ENCODE results near the gene NRIP1.

Gene NRIP1

DNA sequence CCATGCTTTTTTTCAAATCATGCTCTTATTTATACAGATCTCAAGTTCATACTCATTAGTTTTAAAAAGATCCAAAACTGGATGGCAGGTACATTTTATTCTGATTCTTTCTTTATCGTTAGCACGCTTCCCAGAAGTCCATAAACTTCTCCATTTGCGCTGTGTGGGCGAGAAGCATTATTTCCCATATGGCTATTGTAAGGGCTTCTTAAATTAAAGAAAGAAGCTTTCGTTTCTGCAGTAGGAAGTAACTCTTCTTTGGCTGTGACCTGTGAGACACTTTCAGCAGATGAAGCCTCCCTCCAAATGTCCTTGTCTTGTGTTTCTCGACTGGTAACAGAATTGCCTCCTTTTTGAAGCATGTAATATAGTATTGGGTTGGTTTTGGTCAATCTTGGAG, 100.2 kb downstream of the NRIP1 start:
- TF ChIP-seq Cebpa-rat (IDR thresholded peaks at IDR 0.05): no peak
- peaks cover 66% of the 10 kb centered on the region for H3K36me3 ChIP-seq
- no peak overlapping the region for H3K4me3 ChIP-seq
- H3K4me1 ChIP-seq: peaks cover 35% of the 10 kb centered on the region; the same call in 1 of the 2 replicates
- no peak overlapping the region for H3K4me2 ChIP-seq
- no peaks in the 10 kb centered on the region for H3K9me3 ChIP-seq
- H3K27me3 ChIP-seq: no peaks in the 10 kb centered on the region
- H3K27ac ChIP-seq: no peak overlapping the region
- peaks cover 100% of the 10 kb centered on the region for H4K20me1 ChIP-seq
- H3K9ac ChIP-seq: no peak overlapping the region

DNA sequence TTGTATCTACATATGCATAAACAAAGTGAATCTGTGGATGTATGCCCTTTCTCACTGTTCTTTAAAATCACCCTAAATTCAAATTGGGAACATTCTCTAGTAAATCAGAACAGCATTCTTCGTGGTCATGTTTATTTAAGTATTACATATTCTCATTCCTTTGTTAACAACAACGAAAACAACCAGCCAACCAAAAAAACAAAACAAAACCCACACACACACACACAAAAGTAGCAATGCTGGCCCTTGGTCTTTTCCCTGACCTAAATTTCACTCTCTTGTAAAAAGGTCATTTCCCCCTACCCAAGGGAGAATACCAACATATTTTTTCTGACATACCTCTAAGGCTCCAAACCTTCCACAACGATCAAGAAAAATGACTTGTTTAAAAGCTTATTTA, 102.6 kb downstream of the NRIP1 start:
- Histone ChIP-seq H3K4me2 (no peak overlapping the region), H3K9ac (no peak overlapping the region), H3K9me3 (no peaks in the 10 kb centered on the region), H3K4me3 (no peak overlapping the region), H3K27ac (no peak overlapping the region), H3K36me3 (peaks cover 42% of the 10 kb centered on the region), H3K4me1 (peaks cover 20% of the 10 kb centered on the region; the same call in 1 of the 2 replicates), H3K27me3 (no peaks in the 10 kb centered on the region), H4K20me1 (peaks cover 100% of the 10 kb centered on the region)
- TF ChIP-seq Cebpa-rat (IDR thresholded peaks at IDR 0.05): no peak

DNA sequence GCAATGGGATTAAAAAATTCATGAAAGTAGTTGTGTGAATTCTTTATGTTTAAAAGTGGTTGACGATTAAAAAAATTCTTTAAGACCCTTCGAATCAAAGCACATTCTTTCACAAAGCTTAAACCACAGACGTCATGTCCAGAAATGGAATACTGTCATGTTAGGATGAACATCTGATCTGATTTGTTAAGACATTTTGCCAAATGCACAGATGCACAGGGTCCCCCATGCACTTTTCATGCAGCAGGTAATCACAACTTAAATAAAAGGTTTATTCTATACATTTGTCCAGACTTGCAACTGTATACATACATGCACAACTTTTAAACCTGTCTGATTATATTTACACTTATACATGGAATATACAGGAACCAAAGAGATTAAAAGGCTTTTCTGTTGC, 103.3 kb downstream of the NRIP1 start:
- 0 out of 2 replicates have a peak, but pooled peaks cover 13% of the 10 kb centered on the region for H3K4me1 ChIP-seq
- peaks cover 100% of the 10 kb centered on the region for H4K20me1 ChIP-seq
- H3K9me3 ChIP-seq: no peaks in the 10 kb centered on the region
- no peak overlapping the region for H3K27ac ChIP-seq
- H3K9ac ChIP-seq: no peak overlapping the region
- H3K36me3 ChIP-seq: peaks cover 34% of the 10 kb centered on the region
- H3K4me2 ChIP-seq: no peak overlapping the region
- TF ChIP-seq Cebpa-rat (IDR thresholded peaks at IDR 0.05): no peak
- H3K27me3 ChIP-seq: no peaks in the 10 kb centered on the region
- H3K4me3 ChIP-seq: no peak overlapping the region

DNA sequence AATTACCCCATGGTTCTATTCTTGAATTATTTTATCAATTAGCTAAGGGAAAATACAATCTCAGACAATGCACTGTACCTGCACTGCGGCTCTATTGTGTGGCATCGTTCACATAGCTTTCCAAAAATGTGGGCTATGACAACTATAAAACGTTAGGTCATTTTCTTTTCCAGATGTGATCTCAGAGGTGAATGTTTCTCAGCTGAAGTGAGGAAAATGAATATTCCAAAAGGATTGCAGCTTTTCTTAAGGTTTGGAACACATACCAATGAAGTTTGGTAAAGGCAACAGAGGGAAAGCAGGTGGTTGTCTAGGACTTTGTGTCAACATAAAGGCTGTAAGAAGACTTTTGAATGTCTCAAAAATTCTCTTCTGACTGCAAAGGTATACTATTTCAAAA, 105.5 kb downstream of the NRIP1 start:
- Histone ChIP-seq H3K9me3 (no peaks in the 10 kb centered on the region), H4K20me1 (peaks cover 93% of the 10 kb centered on the region), H3K4me2 (no peak overlapping the region), H3K4me1 (no peaks in the 10 kb centered on the region), H3K36me3 (peaks cover 13% of the 10 kb centered on the region; the same call in 1 of the 2 replicates), H3K27me3 (no peaks in the 10 kb centered on the region), H3K4me3 (no peak overlapping the region), H3K9ac (no peak overlapping the region), H3K27ac (no peak overlapping the region)
- TF ChIP-seq Cebpa-rat (IDR thresholded peaks at IDR 0.05): no peak

DNA sequence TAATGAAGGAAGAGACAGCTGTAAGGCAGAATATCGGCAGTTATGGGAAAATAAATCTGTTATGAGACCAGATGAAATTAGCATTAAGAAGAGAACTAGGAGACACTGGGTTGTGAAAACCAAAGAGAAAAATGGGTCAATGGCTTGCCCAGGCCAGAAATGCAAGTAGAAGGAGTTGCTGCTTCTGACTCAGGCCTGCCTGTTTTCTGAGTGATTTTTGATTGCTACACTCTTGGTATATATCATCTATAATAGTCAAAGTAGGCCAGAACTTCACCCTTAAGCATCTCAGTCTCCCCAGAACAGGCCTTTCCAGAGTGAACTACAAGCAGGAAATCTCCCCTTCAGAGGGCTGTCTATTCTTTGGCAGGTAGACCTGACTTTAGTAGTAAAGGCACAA, 107.0 kb downstream of the NRIP1 start:
- H3K27me3 ChIP-seq: no peaks in the 10 kb centered on the region
- H3K9ac ChIP-seq: no peak overlapping the region
- H3K4me1 ChIP-seq: no peaks in the 10 kb centered on the region
- no peak overlapping the region for H3K4me2 ChIP-seq
- H4K20me1 ChIP-seq: peaks cover 83% of the 10 kb centered on the region
- no peak overlapping the region for H3K27ac ChIP-seq
- no peak for TF ChIP-seq Cebpa-rat (IDR thresholded peaks at IDR 0.05)
- H3K4me3 ChIP-seq: no peak overlapping the region
- H3K9me3 ChIP-seq: no peaks in the 10 kb centered on the region
- peaks cover 1% of the 10 kb centered on the region; the same call in 1 of the 2 replicates for H3K36me3 ChIP-seq

DNA sequence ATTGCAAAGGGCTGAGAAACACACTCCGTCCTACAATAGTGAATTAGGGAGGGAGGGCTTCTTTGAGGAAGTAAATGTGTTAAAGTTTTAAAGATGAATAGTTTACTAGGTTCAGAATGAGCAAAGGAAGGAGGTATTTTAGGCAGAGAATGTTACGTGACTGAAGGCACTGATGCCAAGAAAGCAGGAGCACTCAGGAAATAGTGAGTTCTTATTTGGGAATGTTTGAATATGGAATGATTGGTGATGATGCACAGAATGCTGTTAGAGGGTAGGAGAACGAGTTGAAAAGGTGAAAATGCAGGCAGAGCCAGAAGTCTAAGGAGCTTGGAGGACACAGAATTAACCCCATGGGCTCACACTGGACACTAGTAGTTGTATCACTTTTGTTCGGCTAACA, 108.0 kb downstream of the NRIP1 start:
- H4K20me1 ChIP-seq: peaks cover 73% of the 10 kb centered on the region
- H3K36me3 ChIP-seq: no peaks in the 10 kb centered on the region
- no peaks in the 10 kb centered on the region for H3K27me3 ChIP-seq
- no peak for TF ChIP-seq Cebpa-rat (IDR thresholded peaks at IDR 0.05)
- no peak overlapping the region for H3K27ac ChIP-seq
- no peaks in the 10 kb centered on the region for H3K4me1 ChIP-seq
- H3K9me3 ChIP-seq: no peaks in the 10 kb centered on the region
- H3K4me2 ChIP-seq: no peak overlapping the region
- no peak overlapping the region for H3K9ac ChIP-seq
- H3K4me3 ChIP-seq: no peak overlapping the region

DNA sequence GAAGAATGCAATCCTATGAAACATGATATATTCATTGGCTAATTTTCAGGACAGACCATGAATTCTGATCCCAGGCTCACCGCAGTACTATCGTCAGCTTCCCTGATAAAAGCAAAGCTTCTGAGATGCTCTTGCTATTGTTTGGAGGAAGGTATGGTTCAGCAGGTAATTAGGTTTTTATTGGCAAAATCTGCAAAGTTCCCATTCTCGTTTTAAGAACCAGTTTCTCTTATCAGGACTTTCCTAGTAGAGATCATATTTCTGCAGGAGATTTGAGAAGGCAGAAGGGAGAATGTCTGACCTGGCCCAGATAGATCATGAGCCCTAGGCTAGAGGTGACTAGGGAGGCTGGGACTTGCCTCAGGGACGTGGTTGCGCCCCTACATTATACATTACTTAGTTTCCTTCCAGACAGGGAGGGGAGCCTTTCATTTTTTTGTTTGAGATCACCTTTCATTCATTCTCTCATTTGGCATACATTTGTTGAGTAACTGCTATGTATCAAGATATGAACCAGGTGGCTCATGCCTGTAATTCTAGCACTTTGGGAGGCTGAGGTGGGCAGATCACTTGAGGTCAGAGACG, 108.8 kb downstream of the NRIP1 start:
- H3K4me1 ChIP-seq: no peaks in the 10 kb centered on the region
- no peaks in the 10 kb centered on the region for H3K36me3 ChIP-seq
- no peaks in the 10 kb centered on the region for H3K27me3 ChIP-seq
- H4K20me1 ChIP-seq: peaks cover 65% of the 10 kb centered on the region
- H3K9ac ChIP-seq: no peak overlapping the region
- H3K4me3 ChIP-seq: no peak overlapping the region
- TF ChIP-seq Cebpa-rat (IDR thresholded peaks at IDR 0.05): no peak
- H3K27ac ChIP-seq: no peak overlapping the region
- no peak overlapping the region for H3K4me2 ChIP-seq
- no peaks in the 10 kb centered on the region for H3K9me3 ChIP-seq

DNA sequence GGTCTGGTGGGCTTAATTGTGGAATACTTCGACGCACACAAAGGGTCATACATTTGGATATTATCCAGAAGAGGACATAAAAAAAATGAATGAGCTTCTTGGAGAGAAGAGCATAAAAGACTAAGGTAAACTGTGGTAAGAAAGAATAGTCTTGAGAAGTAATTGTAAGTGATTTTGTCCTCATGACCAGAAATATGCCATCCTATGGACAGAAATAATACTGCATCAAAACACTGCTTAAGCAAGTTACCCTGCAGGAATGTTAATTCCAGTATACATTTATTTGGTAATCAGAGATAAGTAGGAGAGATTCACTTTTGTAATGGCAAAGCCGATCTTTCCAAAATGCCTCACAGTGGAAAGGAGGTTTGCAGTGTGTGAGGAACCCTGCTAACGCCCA, 111.9 kb downstream of the NRIP1 start:
- H4K20me1 ChIP-seq: peaks cover 34% of the 10 kb centered on the region
- peaks cover 3% of the 10 kb centered on the region; the same call in 1 of the 2 replicates for H3K36me3 ChIP-seq
- H3K4me2 ChIP-seq: no peak overlapping the region
- H3K4me3 ChIP-seq: no peak overlapping the region
- no peak for TF ChIP-seq Cebpa-rat (IDR thresholded peaks at IDR 0.05)
- H3K9me3 ChIP-seq: no peaks in the 10 kb centered on the region; the same call in 1 of the 2 replicates
- H3K4me1 ChIP-seq: no peaks in the 10 kb centered on the region
- H3K27me3 ChIP-seq: no peaks in the 10 kb centered on the region
- H3K27ac ChIP-seq: no peak overlapping the region
- H3K9ac ChIP-seq: no peak overlapping the region

DNA sequence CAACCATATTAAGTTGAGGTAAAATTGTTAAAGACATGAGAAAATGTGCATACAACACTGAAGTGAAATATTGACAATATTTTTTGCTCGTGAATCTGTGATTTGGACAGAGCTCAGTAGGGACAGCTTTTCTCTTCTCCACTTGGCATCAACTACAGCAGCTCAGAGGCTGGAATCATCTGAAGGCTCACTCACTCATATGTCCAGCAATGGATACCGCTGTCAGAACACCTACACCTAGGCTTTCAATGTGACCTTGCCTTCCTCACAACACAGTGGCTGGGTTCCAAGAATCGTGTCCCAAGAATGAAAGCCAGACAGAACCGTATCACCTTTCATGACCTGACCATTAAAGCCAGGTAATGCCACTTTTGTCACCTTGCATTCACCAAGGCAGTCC, 115.2 kb downstream of the NRIP1 start:
- Histone ChIP-seq H3K27me3 (no peaks in the 10 kb centered on the region), H4K20me1 (peaks cover 11% of the 10 kb centered on the region; the same call in 1 of the 2 replicates), H3K36me3 (peaks cover 3% of the 10 kb centered on the region; the same call in 1 of the 2 replicates), H3K27ac (no peak overlapping the region), H3K4me1 (no peaks in the 10 kb centered on the region), H3K9ac (no peak overlapping the region), H3K9me3 (no peaks in the 10 kb centered on the region; the same call in 1 of the 2 replicates), H3K4me2 (no peak overlapping the region), H3K4me3 (no peak overlapping the region)
- no peak for TF ChIP-seq Cebpa-rat (IDR thresholded peaks at IDR 0.05)

DNA sequence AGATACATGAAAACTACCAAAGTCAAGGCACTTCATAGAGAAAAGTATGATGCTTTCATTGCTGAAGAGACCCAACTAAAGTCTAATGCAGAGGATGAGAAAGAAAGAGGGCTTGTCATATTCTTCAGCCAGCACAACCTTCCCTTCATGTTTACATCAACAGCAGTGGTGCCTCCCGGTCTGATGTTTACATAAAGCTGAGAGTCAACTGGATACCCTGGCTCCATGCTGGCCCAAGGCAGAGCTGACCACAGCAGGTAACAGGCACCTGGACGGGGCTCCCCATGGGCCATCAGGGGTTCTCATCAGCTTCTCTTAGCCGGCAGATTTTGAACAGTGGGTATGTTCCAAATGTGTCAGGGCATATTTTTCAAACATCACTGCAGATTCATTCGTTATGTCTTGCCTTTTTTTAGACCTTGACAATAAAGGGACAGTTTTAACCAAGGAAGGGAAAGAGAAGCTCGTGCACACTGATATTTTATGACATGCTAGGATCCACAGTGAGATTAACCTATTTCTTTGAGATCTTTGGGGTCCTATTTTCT, 117.1 kb downstream of the NRIP1 start:
- H3K36me3 ChIP-seq: peaks cover 3% of the 10 kb centered on the region; the same call in 1 of the 2 replicates
- no peaks in the 10 kb centered on the region for H3K4me1 ChIP-seq
- no peak overlapping the region for H3K27ac ChIP-seq
- 0 out of 2 replicates have a peak, but pooled peaks cover 5% of the 10 kb centered on the region for H4K20me1 ChIP-seq
- no peaks in the 10 kb centered on the region; the same call in 1 of the 2 replicates for H3K9me3 ChIP-seq
- H3K4me3 ChIP-seq: no peak overlapping the region
- TF ChIP-seq Cebpa-rat (IDR thresholded peaks at IDR 0.05): no peak
- H3K9ac ChIP-seq: no peak overlapping the region
- H3K27me3 ChIP-seq: no peaks in the 10 kb centered on the region
- no peak overlapping the region for H3K4me2 ChIP-seq
